ENCODE data around the gene GALK1.
"Not testable (repeated sequence)": the region's sequence is repeated elsewhere in the genome, so short reads cannot be mapped to it uniquely, and the experiment has no call there.

The GALK1 gene

DNA sequence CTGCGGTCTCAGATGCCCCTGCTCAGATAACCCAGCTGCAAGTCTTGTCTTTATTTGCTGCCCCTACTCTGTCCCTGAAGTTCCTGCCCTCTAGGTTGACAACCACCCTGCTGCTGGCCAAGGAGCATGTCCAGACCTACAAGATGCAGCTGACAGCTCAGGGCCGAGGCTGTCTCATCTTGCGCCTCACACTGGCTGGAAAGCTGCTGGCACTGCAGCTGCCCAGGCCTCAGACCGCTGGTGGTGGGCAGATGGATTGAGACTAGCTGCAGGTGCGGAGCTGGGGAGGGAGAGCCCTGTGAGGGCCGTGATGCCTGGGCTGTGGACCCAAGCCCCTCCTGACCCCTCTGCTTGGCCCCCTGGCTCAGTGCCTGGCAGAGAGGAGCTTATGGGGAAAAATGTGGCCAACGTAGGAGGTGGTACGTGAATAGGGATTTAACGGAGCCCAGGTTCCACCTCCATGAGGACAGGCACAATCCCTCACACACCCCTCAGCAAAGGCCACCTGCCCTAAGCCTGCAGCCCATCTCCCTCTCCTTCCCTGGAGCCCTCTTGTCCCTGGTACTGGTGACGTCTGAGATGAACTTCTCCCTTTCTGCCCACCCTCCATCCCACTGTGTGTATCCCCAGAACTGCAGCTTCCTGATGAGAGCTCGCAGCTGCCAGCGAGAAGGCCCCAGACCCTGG lies 8.3 kb upstream of the GALK1 start:
- H3K27me3 ChIP-seq (ENCODE audit: control insufficient read depth, insufficient read depth, low read length), result no peaks in the 10 kb centered on the region
- no peak overlapping the region for H3K4me3 ChIP-seq (ENCODE audit: low read length)
- no peak overlapping the region for H3K9ac ChIP-seq (ENCODE audit: low read length)
- no peak overlapping the region for H3K27ac ChIP-seq (ENCODE audit: low read length)
- no peaks in the 10 kb centered on the region for H3K4me1 ChIP-seq (ENCODE audit: control insufficient read depth, low read depth, low read length)
- peaks cover 19% of the 10 kb centered on the region for H3K36me3 ChIP-seq (ENCODE audit: control insufficient read depth, low read depth, low read length)
- no peaks in the 10 kb centered on the region for H3K9me3 ChIP-seq (ENCODE audit: control insufficient read depth, low read depth, low read length)

DNA sequence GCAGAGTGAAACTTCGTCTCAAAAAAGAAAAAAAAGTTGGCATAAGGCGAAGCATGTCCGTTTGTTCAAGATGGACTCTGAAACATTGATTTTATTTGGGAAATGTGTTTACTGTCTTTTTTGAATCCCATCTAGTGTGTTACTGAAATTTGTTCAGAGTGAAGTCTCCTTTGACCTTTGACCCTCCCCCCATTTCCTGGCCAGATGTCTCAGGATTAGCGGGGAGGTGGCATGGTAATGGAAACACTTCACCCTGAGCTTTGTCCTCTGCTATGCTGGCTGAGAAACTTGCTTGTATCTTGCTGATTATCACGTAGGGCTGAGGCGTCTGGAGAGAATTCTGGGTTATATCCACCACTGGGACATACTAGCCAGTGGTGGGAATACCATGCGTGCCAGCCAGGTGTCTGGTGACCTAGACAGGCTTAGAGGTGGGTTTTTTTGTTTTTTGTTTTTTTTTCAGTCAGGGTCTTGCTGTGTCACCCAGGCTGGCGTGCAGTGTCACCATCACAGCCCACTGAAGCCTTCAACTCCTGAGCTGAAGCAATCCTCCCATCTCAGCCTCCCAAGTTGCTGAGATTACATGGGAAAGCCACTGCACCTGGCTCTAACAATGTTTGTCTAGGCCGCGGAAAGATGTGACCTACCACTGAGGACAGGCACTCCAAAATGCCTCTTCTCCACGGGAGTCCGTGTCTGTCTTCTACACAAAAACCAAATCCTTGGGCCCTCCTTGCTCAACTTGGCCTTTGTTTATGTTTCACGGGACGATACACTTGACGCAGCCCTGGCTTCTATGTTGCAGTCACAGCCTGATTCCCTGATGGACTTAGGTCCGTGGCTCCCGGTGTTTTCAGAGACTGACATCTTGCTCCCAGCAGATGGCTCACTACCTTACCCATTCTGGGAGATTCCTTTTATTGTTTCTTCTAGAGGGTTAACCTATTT lies 6.6 kb upstream of the GALK1 start:
- no peak overlapping the region for H3K9ac ChIP-seq (ENCODE audit: low read length)

DNA sequence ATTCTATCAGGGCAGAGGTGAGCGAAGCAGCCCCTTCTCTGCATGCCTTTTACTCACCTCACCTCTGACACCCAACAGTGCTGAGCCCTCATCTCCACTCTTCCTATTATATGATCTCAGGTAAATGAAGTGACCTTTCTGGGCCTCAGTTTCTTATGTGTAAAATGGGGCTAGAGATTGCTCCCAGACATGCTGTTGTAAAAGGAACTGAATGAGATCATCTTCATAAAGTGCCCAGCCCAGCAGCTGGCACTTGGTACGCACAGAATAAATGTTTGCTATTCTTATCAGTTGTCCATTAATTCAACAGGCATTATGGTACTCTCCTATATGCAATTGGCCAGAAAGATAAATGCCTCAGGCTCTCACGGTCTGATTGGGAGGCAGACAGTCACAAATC lies 4.5 kb upstream of the GALK1 start:
- Histone ChIP-seq H3K9me3 (ENCODE audit: control insufficient read depth, low read depth, low read length) (no peaks in the 10 kb centered on the region), H3K36me3 (ENCODE audit: control insufficient read depth, low read depth, low read length) (no peaks in the 10 kb centered on the region)

More for the DNA sequence above, 6.6 kb upstream of the GALK1 start:
- Histone ChIP-seq H3K4me1 (ENCODE audit: control insufficient read depth, low read depth, low read length) (no peaks in the 10 kb centered on the region), H3K4me3 (ENCODE audit: low read length) (no peak overlapping the region), H3K27ac (ENCODE audit: low read length) (no peak overlapping the region), H3K36me3 (ENCODE audit: control insufficient read depth, low read depth, low read length) (peaks cover 2% of the 10 kb centered on the region), H3K27me3 (ENCODE audit: control insufficient read depth, insufficient read depth, low read length) (no peaks in the 10 kb centered on the region), H3K9me3 (ENCODE audit: control insufficient read depth, low read depth, low read length) (no peaks in the 10 kb centered on the region)

DNA sequence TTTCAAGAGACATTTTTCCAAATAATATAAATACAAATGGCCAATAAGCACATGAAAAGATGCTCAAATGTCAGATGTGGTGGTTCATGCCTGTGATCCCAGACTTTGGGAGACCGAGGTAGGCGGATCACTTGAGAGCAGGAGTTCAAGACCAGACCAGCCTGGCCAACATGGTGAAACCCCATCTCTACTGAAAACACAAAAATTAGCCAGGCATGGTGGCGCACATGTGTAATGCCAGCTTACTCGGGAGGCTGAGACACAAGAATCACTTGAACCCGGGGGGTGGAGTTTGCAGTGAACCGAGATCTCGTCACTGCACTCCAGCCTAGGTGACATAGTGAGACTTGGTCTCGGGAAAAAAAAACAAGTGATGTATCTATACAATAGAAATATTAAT lies 2.9 kb upstream of the GALK1 start:
- H3K9me3 ChIP-seq (ENCODE audit: control insufficient read depth, low read depth, low read length), result no peaks in the 10 kb centered on the region
- no peak overlapping the region for H3K27ac ChIP-seq (ENCODE audit: low read length)
- no peak overlapping the region for H3K4me3 ChIP-seq (ENCODE audit: low read length)
- H3K27me3 ChIP-seq (ENCODE audit: control insufficient read depth, insufficient read depth, low read length), result peaks cover 9% of the 10 kb centered on the region
- no peak overlapping the region for H3K9ac ChIP-seq (ENCODE audit: low read length)
- H3K36me3 ChIP-seq (ENCODE audit: control insufficient read depth, low read depth, low read length), result no peaks in the 10 kb centered on the region
- no peaks in the 10 kb centered on the region for H3K4me1 ChIP-seq (ENCODE audit: control insufficient read depth, low read depth, low read length)

More for the DNA sequence above, 4.5 kb upstream of the GALK1 start:
- no peak overlapping the region for H3K27ac ChIP-seq (ENCODE audit: low read length)
- H3K27me3 ChIP-seq (ENCODE audit: control insufficient read depth, insufficient read depth, low read length), result no peaks in the 10 kb centered on the region
- no peaks in the 10 kb centered on the region for H3K4me1 ChIP-seq (ENCODE audit: control insufficient read depth, low read depth, low read length)
- no peak overlapping the region for H3K4me3 ChIP-seq (ENCODE audit: low read length)
- no peak overlapping the region for H3K9ac ChIP-seq (ENCODE audit: low read length)

DNA sequence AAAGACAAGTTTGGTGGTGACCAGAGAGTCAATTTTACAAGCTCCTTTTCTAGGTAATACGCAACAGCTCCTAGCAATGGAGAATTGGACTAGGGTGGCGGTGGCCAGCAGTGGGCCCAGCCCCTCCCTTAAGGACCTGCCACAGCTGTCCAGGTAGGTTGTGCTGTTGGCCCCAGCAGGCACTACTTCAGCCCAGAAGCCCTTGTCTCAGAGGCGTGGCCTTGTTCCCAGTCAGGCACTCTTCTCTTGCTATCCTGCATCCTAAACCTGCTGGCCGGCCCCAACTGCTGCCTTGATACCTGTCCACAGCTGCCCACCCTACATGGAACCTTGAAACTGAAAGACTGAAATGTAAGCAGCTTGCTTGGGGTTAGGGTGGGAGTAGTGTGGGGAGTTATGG lies 989 bp upstream of the GALK1 start:
- no peaks in the 10 kb centered on the region for H3K4me1 ChIP-seq (ENCODE audit: control insufficient read depth, low read depth, low read length)
- no peak overlapping the region for H3K27ac ChIP-seq (ENCODE audit: low read length)
- H3K9me3 ChIP-seq (ENCODE audit: control insufficient read depth, low read depth, low read length), result no peaks in the 10 kb centered on the region
- H3K4me3 ChIP-seq (ENCODE audit: low read length), result no peak overlapping the region
- H3K36me3 ChIP-seq (ENCODE audit: control insufficient read depth, low read depth, low read length), result no peaks in the 10 kb centered on the region
- H3K9ac ChIP-seq (ENCODE audit: low read length), result no peak overlapping the region
- peaks cover 9% of the 10 kb centered on the region for H3K27me3 ChIP-seq (ENCODE audit: control insufficient read depth, insufficient read depth, low read length)

DNA sequence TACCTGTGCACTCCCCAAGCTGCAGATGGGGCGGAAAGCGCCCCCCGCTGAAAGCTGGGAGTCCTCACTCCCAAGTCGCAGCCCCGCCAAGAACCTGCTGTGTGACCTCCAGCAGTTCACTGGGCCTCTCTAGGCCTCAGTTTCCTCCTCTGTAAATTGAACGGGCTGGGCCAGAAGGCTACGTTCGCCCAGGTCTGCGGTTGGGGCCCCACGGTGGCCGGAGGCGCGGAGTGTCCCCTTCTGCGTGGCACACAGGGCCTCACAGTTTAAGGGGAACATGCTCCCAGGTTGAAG lies 628 bp downstream of the GALK1 start:
- Histone ChIP-seq H3K4me1 (ENCODE audit: control insufficient read depth, low read depth, low read length) (no peaks in the 10 kb centered on the region), H3K27me3 (ENCODE audit: control insufficient read depth, insufficient read depth, low read length) (peaks cover 9% of the 10 kb centered on the region), H3K9me3 (ENCODE audit: control insufficient read depth, low read depth, low read length) (no peaks in the 10 kb centered on the region), H3K36me3 (ENCODE audit: control insufficient read depth, low read depth, low read length) (no peaks in the 10 kb centered on the region), H3K9ac (ENCODE audit: low read length) (peak overlapping the region; percentile 9), H3K4me3 (ENCODE audit: low read length) (peak overlapping the region; percentile 60), H3K27ac (ENCODE audit: low read length) (no peak overlapping the region)

DNA sequence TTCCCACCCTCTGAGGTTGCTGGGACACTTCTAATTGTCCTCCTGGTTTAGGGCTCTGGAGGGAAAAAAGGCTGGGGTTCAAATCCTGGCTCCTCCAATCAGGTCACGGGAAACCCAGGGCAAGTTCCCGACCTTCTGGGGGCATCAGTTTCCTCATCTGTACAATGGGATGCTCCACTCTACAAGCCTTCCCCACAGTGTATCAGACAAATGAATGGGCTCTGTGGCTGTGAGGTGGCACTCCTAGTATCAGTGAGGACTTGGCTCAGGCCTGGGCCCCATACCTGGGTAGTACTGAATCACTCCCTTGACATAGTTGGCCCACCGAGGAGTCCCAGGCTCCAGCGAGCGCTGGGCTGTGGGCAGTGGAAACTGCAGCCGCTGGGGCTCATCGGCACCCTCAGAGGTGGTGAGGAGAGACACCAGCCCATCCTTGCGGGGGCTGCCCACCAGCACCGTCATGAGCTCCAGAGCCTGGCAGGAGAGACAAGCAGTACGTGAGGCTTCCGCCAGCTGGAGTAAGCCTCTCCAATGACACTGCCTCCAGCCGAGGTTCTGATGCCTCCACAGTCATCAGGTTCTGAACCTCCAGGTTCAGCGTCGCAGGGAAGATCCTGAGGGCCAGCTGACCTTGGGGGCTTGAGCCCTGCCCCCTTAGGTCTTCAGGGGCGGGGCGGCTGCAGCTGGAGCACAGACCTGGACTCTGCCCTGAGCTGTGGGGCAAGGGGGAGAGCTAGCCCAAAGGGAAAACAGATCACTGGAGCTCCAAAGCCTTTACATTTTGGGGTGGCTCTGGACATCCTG lies 1.2 kb downstream of the GALK1 start:
- Histone ChIP-seq H3K9me3 (ENCODE audit: control insufficient read depth, low read depth, low read length) (no peaks in the 10 kb centered on the region), H3K27ac (ENCODE audit: low read length) (no peak overlapping the region), H3K4me1 (ENCODE audit: control insufficient read depth, low read depth, low read length) (no peaks in the 10 kb centered on the region), H3K36me3 (ENCODE audit: control insufficient read depth, low read depth, low read length) (no peaks in the 10 kb centered on the region), H3K4me3 (ENCODE audit: low read length) (peak overlapping the region; percentile 60), H3K9ac (ENCODE audit: low read length) (no peak overlapping the region), H3K27me3 (ENCODE audit: control insufficient read depth, insufficient read depth, low read length) (peaks cover 9% of the 10 kb centered on the region)

DNA sequence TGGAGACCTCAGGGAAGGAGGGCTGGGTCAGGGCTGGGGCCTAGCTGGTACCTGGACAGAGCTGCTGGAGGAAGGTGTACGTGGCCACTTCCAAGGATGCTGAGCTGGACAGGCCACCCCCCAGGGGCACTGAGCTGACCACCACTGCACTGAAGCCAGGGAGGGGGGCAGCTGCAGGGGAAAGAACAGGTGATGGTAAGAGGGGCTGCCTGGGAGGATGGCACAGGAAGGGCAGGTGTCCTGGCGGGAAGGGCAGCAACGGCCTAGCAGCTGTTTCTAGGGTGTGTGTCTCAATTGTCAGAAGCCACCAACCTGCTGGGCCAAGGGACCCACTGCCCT lies 1.8 kb downstream of the GALK1 start:
- no peak overlapping the region for H3K4me3 ChIP-seq (ENCODE audit: low read length)
- no peaks in the 10 kb centered on the region for H3K9me3 ChIP-seq (ENCODE audit: control insufficient read depth, low read depth, low read length)
- H3K27ac ChIP-seq (ENCODE audit: low read length), result no peak overlapping the region
- H3K9ac ChIP-seq (ENCODE audit: low read length), result no peak overlapping the region
- H3K36me3 ChIP-seq (ENCODE audit: control insufficient read depth, low read depth, low read length), result no peaks in the 10 kb centered on the region
- H3K27me3 ChIP-seq (ENCODE audit: control insufficient read depth, insufficient read depth, low read length), result peaks cover 9% of the 10 kb centered on the region
- no peaks in the 10 kb centered on the region for H3K4me1 ChIP-seq (ENCODE audit: control insufficient read depth, low read depth, low read length)

DNA sequence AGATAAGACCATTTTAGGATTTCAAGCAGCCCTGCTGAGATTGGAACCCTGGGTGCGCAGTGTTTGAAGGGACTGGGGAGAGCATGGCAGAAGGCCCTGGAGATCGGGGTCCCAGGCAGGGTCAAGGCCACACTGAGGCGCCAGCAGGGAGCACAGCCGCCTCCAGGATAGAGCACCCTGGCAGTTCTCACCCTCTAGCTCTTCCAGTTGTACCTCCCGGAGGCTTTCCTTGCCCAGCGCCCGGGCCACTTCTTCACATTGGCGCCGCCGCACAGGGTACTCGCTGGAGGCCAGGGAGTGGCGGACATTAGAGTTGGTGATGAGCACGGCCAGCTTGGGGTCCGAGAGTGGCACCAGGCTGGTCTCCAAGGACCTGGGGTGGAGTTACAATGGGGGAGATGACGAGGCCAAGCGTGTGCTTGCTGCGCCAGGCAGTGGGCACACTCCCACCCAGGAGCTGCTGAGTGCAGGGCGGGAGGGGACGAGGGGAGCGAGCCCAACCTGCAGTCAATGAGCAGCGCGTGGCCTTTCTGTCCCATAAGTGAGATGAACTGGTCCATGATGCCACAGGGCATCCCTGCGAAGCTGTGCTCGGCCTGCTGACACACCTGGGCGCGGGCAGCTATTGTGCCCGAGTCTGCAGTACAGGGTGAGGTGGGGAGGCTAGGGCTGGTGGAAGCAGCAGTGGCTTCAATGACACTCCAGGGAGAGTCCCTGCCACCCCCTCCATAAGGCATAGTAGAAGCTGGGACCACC lies 2.3 kb downstream of the GALK1 start:
- Histone ChIP-seq H3K9ac (ENCODE audit: low read length) (no peak overlapping the region), H3K27ac (ENCODE audit: low read length) (no peak overlapping the region), H3K36me3 (ENCODE audit: control insufficient read depth, low read depth, low read length) (no peaks in the 10 kb centered on the region), H3K4me3 (ENCODE audit: low read length) (no peak overlapping the region), H3K9me3 (ENCODE audit: control insufficient read depth, low read depth, low read length) (no peaks in the 10 kb centered on the region), H3K4me1 (ENCODE audit: control insufficient read depth, low read depth, low read length) (no peaks in the 10 kb centered on the region), H3K27me3 (ENCODE audit: control insufficient read depth, insufficient read depth, low read length) (peaks cover 9% of the 10 kb centered on the region)

DNA sequence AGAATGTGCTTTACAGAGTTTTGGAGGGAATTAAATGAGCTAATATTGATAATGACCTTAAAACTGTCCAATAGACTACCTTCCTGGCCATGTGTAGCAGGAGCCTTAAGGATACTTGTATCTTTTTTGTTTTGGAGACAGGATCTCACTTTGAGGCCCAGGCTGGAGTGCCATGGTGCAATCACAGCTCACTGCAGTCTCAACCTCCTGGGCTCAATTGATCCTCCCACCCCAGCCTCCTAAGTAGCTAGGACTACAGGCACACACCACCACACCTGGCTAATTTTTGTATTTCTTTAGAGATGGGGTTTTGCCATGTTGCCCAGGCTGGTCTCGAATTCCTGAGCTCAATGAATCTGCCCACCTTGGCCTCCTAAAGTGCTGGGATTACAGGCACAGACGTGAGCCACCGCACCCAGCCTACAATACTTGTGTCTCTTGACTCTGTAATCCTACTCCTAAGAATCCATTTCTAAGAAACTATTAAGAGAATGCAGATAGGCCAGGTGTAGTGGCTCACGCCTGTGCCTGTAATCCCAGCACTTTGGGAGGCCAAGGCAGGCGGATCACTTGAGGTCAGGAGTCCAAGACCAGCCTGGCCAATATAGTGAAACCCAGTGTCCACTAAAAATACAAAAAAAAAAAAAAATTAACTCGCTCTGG lies 4.9 kb downstream of the GALK1 start:
- not testable (repeated sequence) for H3K27ac ChIP-seq (ENCODE audit: low read length); H3K4me3 ChIP-seq (ENCODE audit: low read length); H3K9me3 ChIP-seq (ENCODE audit: control insufficient read depth, low read depth, low read length); H3K9ac ChIP-seq (ENCODE audit: low read length); H3K27me3 ChIP-seq (ENCODE audit: control insufficient read depth, insufficient read depth, low read length); H3K36me3 ChIP-seq (ENCODE audit: control insufficient read depth, low read depth, low read length); H3K4me1 ChIP-seq (ENCODE audit: control insufficient read depth, low read depth, low read length)

DNA sequence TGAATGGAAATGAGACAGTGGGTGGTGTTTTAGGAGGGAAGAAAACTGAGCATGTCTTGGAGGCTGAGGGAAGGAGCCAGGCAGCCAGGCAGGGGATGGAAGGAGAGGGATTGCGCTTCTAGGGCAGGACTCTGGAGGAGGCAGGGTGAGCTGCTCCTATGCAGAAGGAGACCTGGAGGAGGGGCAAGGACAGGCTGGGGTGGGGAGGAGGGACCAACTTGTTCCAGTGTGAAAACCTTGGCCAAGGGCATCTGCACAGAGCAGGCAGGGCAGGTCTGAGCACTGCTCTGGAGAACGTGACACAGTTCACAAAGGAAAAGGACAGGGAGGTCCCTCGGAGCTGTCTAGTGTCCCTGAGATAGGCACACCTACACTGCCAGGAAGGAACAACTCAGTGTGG lies 5.5 kb downstream of the GALK1 start:
- Histone ChIP-seq H3K27me3 (ENCODE audit: control insufficient read depth, insufficient read depth, low read length) (peaks cover 13% of the 10 kb centered on the region), H3K36me3 (ENCODE audit: control insufficient read depth, low read depth, low read length) (no peaks in the 10 kb centered on the region), H3K9me3 (ENCODE audit: control insufficient read depth, low read depth, low read length) (no peaks in the 10 kb centered on the region), H3K27ac (ENCODE audit: low read length) (no peak overlapping the region), H3K4me1 (ENCODE audit: control insufficient read depth, low read depth, low read length) (no peaks in the 10 kb centered on the region), H3K9ac (ENCODE audit: low read length) (no peak overlapping the region), H3K4me3 (ENCODE audit: low read length) (no peak overlapping the region)

Measured in iPS-18a (cell line).